AG20443 (cell line): Measurements from ENCODE around the gene TRIM17.

Experiments
- DNase-seq: peaks from one replicate; pipeline ENCODE4 v3.0.0; 2012; ENCODE audit warnings: low spot score, mixed read lengths

Gene TRIM17

GRCh38 chr1:228415853-228416216 is 826 bp downstream of the TRIM17 start:
- no peak for DNase-seq

DNA sequence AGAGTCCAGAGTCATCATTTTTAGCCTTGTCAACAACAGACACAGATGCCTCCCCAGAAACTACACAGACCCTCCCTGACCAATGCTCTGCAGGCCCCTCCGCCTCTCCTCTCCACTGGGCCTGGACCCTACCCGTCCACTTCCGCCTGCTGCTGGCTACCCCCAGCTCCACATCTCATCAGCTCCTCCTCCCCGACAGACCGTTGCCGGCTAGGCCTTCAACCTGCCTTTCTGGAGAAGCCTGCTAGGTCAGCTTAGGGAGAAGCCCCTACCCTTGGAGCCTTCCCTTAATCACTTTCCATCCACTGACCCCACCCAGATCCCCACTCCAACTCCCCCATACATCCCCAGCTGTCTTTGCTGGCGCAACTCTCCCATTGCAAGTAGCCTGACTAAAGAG is 1.4 kb downstream of the TRIM17 start:
- DNase-seq = no peak

- DNase-seq = no peak
Observed at GRCh38 chr1:228414511-228415211, 2.0 kb downstream of the TRIM17 start.

DNA sequence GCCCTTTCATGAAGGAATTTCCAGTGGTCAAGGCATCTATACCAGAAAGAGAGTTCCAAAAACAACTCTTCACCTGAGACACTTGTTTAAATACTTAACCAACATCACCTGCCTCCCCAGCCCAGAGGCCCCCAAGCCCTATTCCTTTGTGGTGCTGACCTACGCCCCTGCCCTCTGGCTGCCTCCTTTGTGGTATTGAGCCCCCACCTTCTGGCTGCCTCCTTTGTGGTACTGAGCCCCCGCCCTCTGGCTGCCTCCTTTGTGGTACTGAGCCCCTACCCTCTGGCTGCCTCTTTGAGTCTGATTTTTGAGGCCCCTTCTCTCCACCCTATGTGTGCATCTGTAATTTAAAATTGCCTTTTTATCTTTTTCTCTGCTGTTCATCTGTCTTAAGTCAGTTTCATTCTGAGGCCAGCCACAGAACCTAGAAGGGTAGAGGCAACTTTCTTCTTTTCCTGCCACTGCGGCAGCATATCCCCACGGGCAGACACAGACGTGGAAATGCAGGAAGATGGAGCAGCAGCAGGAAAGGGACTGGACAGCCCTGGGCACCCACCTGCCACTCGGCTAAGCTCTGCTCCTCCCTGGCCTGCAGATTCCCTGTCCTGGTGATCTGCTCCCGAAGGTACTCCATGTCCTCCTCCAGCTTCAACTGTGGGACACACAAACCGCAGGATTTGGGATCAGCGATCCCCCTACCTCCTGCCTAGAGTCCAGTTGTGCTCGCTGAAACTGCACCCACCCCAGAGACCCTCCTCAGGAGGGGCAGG is 3.2 kb downstream of the TRIM17 start:
- no peak for DNase-seq

DNA sequence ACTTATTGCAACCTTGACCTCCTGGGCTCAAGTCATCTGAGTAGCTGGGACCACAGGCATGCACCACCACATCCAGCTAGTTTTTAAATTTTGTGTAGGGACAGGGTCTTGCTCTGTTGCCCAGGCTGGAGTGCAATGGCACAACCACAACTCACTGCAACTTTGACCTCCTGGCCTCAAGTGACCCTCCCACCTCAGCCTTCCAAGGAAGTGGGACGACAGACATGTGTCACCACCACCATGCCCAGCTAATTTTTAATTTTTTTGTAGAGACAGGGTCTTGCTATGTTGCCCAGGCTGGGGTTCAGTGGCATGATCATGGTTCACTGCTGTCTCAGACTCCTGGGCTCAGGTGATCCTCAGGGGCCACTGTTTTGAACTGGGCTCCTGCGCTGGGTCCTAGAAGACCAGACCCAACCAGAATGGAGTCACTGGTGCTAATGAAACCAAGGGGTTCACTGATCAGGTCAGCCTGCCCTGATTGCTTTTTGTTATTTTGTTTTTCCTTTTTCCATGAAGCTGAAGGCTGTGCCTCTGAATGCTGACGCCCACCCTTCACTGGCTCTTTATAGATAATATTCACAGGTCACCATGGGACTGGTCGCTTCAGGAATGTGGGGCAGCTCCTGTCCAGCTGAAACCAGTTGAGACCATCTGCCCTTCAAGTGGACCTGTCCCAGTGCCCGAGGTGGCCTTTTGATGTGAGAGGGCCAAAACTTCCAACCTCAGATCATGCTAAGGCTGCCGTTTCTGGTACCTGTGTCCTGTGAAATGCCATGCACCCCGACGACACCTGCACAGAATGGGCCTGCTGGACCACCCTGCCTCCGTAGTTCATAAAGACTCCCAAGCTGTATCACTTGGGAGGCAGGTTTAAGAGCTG is 4.9 kb downstream of the TRIM17 start:
- DNase-seq = no peak

DNA sequence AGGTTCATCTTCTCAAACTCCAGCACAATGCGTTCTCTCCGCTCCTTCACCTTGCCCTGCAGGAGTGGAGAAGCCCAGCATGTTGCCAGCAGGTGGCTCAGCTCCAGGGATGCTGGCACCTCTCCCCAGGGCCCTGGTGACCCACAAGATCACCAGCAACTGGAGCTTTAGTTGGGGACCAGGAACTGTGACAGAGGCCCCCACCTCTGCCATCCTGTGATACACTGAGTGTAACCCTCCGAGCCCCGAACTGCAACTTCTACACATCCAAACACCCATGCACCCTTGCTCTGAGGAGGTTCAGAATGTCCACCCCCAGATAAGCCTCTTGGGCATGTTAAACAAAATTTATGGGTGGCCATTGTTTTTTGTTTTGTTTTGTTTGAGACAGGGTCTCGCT is 5.5 kb downstream of the TRIM17 start:
- no peak for DNase-seq

DNA sequence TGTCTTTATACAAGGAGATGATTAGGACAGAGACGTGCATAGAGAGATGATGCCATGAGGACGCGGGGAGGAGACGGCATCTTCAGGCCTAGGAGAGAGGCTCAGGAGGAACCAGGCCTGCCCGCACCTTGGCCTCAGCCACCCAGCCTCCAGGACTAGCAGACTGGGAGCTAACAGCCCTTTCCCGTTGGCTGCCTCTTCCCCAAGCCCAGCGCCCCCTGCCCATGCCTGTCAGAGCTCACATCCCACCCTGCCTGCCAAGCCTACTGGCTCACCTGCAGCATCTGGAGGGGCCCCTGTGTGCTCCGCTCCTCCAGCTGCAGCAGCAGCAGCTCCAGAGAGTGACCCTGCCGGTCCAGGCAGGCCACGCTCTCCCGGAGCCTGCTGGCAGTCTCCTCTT is 6.0 kb downstream of the TRIM17 start:
- no peak for DNase-seq

DNA sequence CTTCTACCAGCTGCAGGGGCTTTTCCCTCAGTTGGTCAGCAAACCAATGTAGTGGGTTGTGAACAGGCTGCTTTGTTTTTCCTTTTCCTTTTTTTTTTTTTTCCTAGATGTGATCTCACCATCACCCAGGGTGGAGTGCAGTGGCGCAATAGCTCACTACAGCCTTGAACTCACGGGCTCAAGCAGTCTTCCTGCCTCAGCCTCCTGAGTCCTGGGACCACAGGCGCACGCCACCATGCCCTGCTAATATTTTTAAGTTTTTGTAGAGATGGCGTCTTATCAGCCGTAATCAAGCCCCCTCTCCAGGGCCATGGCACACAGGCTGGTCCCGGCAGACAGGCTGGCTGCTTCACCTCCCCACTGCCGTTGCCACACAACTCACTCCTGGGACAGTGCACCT is 6.6 kb downstream of the TRIM17 start:
- no peak for DNase-seq

GRCh38 chr1:228408869-228409805 is 7.5 kb downstream of the TRIM17 start:
- no peak for DNase-seq

GRCh38 chr1:228408041-228408868 is 8.4 kb downstream of the TRIM17 start:
- DNase-seq = no peak

GRCh38 chr1:228407106-228408040 is 9.3 kb downstream of the TRIM17 start:
- DNase-seq = no peak

DNA sequence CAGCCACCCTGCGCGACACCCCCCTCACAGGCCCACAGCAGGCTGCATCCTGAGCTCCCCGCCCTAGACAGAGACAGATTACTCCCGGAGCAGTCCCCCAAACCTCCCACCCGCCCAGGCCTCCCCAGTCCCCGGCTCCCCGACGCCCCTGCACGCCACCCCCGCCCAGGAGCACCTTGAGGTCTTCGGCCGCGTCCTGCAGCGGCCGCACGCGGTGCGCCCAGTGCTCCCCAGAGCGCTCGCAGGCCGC is 10.8 kb downstream of the TRIM17 start:
- no peak for DNase-seq

- no peak for DNase-seq
Observed at GRCh38 chr1:228405200-228405978, 11.3 kb downstream of the TRIM17 start.

GRCh38 chr1:228404107-228404720 is 12.4 kb downstream of the TRIM17 start:
- no peak for DNase-seq

GRCh38 chr1:228403231-228403631 is 13.4 kb downstream of the TRIM17 start:
- DNase-seq = no peak

DNA sequence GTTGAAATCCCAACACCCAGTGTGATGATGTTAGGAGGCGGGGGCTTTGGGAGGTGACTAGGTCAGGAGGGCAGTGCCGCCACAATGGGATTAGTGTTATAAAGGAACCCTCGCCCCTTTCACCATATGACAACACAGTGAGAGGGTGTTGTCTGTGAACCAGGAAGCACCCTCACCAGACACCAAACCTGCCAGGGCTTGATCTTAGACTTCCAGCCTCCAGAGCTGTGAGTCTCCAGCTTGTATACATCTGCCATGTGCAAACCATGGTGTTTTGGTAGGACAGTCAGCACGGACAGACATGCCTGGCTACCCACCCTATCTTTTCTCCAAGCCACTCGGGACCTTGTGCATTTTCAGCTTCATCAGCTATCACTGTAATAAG is 14.0 kb downstream of the TRIM17 start:
- DNase-seq = no peak

DNA sequence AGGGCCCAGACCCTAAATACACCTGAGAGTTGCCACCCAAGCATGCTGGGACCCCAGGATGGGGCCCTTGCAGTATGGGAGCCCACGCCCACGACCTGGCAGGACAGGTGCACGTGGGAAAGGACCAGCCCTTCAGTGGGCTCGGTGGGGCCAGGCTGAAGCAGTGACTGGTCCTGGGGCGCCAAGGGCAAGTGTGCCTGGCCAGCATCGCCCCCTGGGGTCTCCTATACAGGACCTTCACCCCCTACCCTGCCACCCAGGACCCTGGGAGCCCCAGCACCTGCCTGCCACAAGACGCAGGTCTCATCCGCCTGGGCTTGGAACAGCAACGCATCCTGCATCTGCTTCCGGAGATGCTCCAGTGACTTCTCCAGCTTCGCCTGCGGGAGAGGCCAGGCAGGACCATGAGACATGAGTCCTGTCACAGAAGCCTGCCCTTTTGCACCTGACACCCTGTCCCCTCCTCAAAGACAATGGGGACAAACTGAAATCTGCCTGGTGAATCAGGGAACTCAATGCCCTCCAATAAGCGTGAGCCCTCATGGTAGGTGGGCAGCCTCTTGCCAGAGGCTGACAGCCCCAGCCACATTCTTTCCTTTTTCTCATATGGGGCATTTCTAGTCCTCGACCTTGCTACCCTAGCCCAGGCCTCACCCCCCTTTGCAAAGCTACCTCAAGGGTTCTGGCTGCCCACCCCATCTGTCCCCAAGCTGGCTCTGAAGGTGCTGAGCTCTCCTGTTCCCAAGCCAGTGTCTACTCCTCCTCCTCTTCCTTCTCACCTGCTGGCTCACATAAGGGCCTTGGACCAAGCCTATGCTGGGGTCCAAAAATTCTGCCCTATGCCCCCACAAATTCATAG is 14.7 kb downstream of the TRIM17 start:
- DNase-seq = no peak
